DMS79 (cell line): Measurements from ENCODE around the gene CNTF.
A peak's percentile ranks its signal among the peaks of the same experiment; 100 is the strongest.

Source experiments
- DNase-seq: peaks from one replicate; lab custom pipeline; 2025; lab: John Stamatoyannopoulos, UW

Gene CNTF

GRCh38 chr11:58641803-58642581, 19.5 kb downstream of the CNTF start:
- no peak for DNase-seq

- DNase-seq, result no peak
These were observed 23.4 kb downstream of the CNTF start for GRCh38 chr11:58645854-58646253.

DNA sequence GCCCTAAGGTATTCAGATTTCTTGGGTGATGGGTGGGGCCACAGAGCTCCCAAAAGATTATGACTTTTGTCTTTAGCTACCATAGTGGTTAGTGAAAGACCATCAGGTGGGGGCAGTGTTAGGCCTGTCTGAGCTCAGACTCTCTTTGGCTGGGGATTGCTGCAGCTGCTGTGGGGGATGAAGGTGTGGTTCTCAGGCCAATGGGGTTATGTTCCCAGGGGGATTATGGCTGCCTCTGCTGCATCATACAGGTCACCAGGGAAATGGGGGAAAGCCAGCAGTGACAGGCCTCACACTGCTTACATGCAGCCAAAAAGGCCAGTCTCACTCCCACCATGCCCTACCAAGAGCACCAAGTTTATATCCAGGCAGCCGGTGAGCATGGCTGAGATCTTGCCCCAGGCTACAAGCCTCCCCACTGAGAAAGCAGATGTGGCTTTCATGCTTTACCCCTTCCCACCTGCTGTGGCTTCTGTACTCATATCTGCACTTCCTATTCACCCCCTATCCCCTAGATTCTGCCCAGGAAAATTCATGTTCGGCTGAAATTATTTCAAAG, 24.8 kb downstream of the CNTF start:
- no peak for DNase-seq

GRCh38 chr11:58647866-58648265, 25.4 kb downstream of the CNTF start:
- DNase-seq, result no peak

- no peak for DNase-seq
These were observed 27.2 kb downstream of the CNTF start for GRCh38 chr11:58649623-58650022.

- no peak for DNase-seq
These were observed 28.0 kb downstream of the CNTF start for GRCh38 chr11:58650496-58650895.

DNA sequence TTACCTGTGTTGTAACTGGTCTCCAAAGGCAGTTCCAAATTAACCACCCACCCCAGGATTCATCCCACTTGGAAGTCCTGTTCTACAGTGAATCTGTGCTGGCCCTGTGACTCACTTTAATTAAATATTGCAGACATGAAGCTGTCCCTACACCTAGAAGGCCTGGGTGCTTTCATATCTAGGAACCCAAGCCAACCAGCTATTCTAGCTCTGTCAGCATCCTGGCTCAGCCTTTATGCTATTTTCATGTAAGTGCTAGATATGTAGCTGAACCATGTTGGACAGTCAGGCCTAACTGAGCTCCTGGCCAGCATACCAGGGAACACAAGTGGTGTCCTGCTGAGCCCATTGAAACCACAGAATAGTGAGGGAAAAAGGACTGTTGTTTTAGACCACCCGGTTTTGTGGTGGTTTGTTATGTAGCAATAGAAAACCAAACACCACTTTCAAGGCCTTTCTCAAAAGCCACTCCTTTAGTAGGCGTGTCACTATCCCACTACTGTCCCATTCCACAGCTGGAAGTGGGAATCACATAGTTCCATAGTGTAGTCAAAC, 30.3 kb downstream of the CNTF start:
- DNase-seq, result no peak

- peak; percentile 35 for DNase-seq
These were observed 31.8 kb downstream of the CNTF start for GRCh38 chr11:58654079-58654907.

- DNase-seq, result no peak
These were observed 32.4 kb downstream of the CNTF start for GRCh38 chr11:58654908-58655296.

GRCh38 chr11:58656348-58656747, 33.9 kb downstream of the CNTF start:
- no peak for DNase-seq

DNA sequence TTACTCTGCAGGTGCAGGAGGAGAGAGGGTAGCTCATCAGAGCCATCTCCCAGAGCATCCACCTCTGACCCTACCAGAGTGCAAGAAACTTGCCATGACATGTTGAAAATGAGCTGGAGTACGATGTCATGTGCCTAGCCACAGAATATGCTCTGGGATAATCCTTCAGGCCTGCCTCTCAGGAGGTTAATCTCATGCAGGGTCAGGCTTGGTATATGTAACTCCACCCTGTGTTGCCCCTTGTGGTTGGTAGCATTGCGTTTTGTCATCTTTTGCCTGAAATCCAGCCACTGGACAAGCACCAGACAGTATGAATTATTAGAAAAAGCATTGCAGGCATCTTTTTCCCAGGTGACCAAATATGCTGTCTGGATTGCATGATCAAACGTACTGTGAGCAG, 36.2 kb downstream of the CNTF start:
- no peak for DNase-seq

GRCh38 chr11:58659404-58659803, 36.9 kb downstream of the CNTF start:
- no peak for DNase-seq

DNA sequence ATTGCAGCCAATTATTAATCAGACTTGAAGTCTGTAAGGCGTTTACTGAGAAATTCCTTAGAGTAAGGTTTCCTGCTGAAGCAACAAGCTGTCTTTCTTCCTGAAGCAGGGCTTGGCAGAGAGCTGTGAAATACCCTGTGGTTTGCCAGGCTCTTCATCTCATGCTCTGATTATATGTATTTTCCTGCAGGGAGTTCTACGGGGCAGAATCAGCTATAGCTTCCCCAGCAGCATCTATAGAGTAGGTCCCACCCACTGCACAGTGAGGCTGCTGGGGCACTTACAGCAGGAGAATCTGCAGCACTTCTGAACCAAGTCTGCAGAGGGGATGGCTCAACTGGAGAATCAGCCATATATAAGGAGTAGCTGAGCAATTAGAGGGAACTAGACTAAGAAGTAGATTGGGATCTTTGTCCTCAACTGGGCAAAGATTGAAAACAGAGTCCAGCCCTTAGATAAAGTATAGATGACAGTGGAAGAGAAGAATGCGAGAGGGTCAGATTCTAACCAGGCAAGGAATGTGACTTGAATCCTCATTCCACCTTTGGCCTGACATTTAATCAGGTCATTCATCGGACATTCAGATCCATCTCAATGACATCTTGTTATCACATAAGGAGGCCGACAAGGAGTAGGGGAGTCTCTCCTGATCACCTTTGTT, 37.6 kb downstream of the CNTF start:
- DNase-seq, result no peak

DNA sequence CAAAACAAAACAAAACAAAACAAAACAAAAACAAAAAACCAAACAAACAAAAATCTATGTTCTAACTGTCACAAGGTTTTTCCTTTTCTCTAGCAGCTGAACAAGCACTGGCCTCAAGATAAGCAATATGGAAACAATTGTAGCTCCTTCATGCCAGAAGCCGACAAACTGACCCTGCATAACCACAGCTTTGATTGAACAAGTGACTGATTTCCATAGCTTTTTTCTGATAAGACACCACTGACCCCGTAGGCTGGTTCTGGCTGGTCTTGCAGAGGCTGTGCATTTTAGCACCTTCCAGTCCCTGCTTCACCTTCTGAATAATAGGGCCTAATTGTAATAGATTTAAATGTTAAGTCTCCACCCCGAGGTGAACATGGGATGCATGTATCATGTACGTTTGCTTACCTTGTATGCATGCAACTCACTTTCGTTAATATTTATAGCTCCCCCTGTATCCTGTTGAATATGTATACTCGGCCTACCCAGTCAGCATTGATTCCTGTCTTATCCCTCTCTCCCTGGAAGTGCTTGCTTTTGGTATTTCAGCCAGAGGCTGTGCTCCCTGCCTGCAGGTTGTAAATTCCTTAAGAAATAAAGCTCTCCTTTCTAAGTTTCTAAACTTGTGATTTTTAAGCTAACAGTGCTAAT, 49.6 kb downstream of the CNTF start:
- DNase-seq, result no peak

DNA sequence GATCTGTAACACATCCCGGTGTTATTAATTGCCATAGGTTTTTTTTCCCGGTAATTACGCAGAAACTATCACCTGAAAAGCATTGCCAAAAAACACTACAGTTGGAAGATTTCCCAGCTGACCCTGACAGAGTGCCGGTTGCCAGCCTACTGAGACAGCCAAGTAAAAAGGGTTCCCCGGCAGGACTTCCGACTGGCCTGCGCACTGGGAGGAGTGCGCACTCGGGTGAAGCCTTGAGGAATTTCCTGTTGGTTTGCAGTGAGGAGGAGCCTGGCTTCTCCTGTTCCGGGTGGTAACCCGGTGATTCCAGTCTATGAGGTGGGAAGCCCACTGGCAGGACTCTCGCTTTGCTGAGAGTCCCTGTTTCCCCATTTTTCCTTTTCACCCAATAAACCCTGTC, 52.1 kb downstream of the CNTF start:
- DNase-seq, result no peak
